Transverse colon (tissue), 3 donors: ENCODE measurements around the gene LGALS12.

Experiments
- CTCF ChIP-seq, 5 experiments: fragments of 200-600 bp in 3 of 5; fragments of 450-650 bp in 2 of 5; sonication (generic) in 3 of 5; IDR thresholded peaks; 1 replicate in 2 of 5; 2 replicates in 3 of 5; pipeline ENCODE4 v1.5.1; 2016 to 2017; ENCODE audit warnings: antibody characterized with exemption in 5 of 5, inconsistent platforms in 3 of 5, mild to moderate bottlenecking in 2 of 5, moderate library complexity in 1 of 5
- POLR2A ChIP-seq: fragments of 450-650 bp; IDR thresholded peaks from one replicate; pipeline ENCODE4 v1.6.1; 2016; ENCODE audit warnings: antibody characterized with exemption, mild to moderate bottlenecking, moderate library complexity

DNA sequence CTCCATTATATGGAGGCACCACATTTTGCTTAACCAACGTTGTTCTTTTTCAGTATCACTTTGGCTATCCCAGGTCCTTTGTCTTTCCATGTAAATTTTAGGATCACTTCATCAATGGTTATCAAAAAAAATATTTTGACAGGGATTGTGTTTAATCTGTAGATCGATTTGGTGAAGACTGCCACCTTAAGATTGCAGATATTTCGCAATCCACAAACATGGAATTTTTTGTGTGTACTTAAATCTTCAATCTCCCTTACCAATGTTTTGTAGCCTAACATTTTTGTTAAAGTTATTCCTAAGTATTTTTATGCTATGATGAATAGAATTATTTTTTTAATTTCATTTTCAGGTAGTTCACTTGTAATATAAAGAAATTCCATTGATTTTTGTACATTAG, 33.5 kb upstream of the LGALS12 start:
- TF ChIP-seq CTCF (IDR thresholded peaks at IDR 0.05) (no peak), POLR2A (no peak)
